DMS79 treated with DMSO at 0.1 percent for 48 hours (cell line): ENCODE results near the gene CNKSR2.

Experiments used
- DNase-seq: peaks from one replicate; lab custom pipeline; 2025; lab: John Stamatoyannopoulos, UW

CNKSR2 gene

DNA sequence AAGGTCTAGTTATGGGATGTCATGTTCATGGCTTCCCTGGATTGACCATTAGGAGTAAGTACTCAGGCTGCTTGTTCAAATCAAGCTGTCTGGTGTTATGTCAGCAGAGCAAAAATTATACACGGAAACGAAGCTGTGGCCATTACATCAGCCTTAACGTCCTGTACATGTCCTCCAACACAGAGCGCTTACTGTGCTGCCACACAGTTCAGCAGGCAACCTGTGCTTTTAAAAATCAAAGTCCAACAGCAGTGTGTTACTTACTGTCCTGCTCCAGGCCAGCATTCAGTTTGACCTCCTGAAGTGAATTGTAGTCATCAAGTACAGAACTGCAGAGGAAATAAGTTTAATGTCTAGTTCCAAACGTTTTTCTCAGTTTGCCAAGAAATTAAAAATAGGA lies 237.9 kb downstream of the CNKSR2 start:
- no peak for DNase-seq

DNA sequence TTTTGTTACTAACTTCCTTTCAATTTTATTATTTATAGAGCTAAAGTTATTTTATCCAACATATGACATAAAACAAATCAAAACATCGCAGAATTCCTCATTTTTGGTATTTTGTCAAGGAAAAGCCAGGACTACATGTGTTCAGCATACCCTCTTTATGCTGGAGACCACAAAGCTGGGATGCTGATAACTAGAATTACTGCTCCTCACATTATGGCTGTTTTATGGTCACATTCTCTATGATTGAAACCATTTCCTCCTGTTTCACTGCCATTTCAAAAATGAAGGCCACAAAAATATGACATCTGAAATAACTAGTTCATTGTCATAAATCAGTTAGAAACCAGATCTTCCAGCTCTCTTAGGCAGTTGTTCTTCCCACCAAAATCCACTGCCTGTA lies 242.2 kb downstream of the CNKSR2 start:
- DNase-seq = no peak

DNA sequence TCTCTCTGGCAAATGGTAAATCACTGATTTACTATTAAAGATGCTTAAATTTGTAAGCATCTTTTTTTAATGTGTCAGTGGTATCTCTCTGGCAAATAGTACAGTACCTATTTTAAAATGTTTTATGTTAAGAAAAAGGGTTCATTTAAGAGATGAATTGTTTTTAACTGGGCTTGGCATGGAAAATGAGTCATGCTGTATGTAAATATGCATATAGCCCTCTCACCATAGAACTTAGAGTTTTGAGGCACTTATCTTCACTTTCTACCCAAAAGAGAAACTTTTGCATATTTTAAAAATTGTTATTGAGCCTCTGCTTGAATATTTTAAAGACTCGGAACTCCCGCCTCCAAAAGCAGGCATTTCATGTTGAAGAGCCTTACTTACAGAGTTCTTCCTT lies 246.0 kb downstream of the CNKSR2 start:
- DNase-seq = no peak

DNA sequence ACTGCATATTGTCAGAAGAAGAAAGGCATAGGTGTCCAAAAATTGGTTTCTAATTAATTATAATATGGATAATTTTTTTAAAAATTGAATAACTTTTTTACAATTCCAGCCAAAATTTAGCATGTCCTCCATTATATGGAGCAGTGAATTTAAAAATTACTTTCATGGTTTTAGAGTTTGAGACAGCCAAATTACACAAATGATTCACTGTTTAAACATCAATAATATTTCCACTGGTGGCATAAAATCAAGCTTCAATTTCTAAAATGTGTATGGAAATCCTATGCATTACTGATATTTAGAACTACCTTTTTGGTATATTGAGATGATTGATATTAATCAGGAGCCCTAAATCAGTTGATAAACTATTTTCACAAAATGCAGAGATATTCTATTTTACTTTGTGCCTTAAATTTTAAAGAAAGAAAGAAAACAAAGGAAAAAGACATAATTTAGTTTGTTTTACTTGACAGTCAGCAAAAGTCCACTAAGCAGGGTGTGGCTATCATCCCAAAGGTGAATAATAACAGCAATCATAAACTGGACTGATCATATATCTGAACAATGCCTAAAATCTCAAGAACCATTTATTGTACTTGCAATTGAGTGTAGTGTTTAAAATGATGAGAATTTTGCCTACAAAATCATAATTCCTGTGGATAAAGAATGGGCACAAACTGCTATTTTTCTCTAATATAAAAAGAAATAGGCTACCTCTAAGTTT lies 249.7 kb downstream of the CNKSR2 start:
- DNase-seq = no peak

DNA sequence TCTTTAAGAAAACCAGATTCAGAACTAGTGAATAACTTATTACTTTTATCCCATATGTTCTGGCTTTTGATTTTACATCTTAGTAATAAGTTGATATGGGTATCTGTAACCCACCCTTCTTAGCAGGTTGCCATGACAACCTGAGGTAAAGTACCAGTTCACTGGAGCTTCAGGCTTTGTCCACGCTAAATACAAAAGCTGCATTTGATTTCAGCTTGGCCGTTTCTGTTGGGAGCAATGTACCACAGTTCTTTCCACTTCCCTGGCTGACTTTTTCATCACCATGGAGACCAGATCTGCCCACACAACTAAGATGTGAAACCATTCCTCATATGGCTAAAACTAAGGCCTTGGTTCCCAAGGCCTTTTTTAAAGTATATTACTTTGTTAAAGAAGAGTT lies 257.8 kb downstream of the CNKSR2 start:
- no peak for DNase-seq

DNA sequence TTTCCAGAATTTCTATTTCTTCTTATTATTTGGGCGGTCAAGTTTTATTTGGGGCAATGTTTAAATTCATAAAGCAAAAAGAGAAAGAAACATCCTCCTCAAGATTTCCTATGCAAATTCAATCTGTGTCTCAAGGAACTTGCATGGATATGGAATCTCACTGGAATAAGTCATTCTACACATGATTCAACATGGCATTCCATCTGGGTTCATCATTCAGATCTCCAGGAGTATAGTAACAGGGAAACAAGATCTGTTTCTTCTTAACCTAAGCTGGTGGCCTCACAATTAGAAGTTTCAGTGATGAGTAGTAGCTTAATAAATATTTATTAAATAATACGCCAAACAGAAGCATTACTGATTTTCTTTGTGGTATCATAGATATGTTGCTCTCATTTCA lies 264.1 kb downstream of the CNKSR2 start:
- no peak for DNase-seq

DNA sequence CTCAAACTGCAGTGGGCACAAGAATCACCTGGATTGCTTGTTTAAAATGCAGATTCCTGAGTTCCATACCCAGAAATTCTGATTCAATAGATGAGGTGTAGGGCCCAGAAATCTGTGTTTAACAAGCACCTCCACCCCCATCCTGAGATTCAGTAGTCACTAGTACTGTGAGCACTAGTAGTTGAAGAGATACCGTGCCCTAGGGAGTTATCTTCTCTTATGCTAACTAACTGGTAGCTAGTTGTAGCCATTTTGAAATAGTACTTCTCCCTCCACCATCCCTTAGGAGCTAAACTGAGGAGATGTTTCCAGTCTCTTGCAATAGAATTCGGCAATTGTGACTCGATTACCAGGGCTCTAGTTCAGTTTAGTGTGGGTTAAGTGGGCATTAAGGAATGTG lies 265.6 kb downstream of the CNKSR2 start:
- no peak for DNase-seq

DNA sequence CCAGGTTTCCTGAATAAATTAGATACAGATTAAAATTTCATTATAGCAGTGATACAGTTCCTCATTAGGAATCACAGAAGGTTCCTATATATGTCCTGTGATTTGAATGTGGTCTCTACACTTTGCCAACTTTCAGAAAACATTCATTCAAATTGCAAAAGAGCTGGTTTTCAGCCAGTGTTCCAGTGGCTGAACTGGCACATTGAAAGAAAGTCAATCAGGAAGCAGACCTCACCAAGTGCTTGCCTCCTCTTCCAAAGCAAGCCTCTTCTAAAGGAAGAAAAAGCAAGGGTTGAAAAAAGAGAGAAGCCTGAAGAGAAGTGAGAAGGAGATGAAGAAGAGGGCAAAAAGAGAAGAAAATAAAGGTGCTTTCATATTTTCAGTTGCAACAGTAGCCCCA lies 271.2 kb downstream of the CNKSR2 start:
- DNase-seq = no peak

DNA sequence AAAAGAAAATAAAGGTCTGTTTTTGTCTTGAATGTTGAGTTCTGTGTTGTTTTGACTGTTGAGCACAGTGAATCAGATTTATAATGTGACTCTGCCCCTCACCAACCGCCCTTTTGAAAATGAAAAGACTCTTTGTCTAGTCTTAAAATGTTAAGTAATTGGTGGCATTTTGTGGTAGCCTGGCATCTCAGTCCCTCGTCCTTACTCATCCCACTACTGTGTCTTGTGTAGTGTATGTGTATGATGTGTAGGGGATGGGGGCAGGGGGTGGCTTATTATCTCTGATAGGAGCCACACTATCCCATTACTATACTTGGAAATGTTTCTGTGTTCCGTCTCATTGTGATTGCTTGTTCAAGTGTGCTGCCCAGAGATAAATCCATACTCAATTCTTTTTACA lies 271.7 kb downstream of the CNKSR2 start:
- no peak for DNase-seq

DNA sequence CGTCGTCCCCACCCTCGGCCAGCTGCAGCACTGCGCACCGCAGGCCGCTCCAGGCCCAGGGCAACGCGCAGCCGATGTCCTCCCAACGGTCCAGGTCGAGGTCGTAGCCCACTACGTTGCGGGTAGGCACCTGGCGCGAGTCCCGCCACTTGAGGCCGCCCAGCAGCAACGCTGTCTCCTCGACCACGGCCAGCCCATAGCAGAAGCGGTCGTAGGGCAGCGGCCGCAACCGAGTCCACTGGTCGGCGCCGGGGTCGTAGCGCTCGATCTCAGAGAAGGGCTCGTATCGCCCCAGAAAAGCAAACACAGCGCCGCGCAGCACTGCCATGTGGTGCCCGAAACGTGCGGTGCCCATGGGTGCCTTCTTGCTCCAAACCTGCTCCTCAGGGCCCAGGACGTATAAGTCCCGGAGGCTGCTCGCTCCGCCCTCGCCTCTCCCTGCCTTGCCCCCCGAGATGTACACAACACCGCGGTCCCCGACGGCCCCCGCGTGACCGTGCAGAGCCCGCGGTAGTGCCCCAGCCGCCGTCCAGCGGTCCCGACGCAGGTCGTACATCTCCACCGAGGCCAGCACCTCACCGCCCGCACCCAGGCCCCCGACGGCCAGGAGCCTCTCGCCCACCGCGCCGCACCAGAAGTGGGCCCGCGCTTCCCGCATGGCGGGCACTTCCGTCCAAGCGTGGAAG lies 281.8 kb downstream of the CNKSR2 start:
- DNase-seq = no peak

DNA sequence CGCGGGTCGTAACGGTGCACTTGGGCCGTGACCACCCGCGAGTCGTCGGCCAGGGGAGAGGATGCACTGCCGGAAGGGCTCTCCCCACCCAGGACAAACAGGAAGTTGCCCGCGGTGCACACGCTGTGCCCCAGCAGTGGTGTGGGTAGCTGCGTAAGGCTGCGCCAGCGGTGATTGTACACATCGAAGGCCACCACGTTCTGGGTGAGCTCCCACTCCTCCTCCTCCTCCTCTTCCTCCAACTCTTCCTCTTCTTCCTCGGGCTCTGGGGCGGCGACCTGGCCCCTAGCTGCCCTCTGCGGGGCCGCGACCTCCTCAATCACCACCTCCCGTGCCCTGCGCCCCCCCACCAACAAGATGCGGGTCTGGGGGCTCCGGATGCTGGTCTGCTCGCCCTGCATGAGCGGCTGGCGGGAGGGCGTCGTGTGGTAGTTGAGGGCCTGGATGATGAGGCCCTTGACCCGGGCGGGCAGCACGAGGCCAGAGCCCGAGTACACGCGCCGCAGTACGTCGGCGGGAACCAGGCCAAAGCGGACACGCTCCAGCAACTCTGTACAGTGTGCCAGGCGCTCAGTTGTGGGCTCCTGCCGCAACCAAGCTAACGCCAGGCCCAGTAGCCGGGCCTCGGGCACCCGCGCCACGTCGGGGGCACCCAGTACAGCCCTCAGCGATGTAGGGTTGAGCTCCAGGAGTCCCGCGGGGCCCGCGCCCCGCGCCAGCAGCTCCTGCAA lies 282.5 kb downstream of the CNKSR2 start:
- DNase-seq = no peak

DNA sequence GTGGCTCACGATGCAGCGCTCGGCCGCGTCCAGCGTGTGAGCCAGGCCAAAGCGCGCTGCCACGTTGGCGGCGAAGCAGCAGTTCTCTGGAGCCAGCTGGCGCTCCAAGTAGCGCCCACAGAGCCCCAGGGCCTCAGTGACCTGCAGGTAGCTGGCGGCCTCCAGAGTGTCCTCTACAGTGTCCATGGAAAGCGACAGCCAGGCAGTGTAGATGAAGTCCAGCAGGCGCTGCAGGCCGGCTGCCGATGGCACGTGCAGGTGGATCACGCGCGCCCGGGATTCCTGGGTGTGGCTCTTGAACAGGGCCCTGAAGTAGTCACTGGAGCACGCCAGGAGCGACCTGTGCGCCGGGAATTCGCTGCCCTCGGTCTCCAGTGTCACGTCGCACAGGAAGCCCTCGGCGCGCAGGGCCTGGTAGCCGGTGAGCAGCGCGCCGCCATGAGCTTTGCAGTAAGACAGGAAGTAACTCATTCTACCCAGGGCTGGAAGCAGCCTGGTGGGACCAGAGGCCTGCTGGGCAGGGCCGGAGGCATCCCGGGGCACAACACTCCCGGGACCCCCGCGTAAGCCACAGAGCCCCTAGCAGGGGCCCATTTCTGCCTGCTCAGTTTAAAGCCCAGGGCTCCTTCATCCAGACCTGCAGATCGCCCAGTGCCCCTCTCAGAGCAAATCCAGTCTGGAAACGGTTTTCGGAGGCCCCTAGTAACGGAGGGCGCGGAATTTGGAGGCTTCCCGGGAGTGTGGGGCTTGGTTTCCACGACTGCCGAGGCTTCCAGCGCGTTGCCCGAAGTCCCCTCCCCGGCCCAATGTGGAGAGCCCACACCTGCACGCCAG lies 283.3 kb downstream of the CNKSR2 start:
- DNase-seq = no peak

DNA sequence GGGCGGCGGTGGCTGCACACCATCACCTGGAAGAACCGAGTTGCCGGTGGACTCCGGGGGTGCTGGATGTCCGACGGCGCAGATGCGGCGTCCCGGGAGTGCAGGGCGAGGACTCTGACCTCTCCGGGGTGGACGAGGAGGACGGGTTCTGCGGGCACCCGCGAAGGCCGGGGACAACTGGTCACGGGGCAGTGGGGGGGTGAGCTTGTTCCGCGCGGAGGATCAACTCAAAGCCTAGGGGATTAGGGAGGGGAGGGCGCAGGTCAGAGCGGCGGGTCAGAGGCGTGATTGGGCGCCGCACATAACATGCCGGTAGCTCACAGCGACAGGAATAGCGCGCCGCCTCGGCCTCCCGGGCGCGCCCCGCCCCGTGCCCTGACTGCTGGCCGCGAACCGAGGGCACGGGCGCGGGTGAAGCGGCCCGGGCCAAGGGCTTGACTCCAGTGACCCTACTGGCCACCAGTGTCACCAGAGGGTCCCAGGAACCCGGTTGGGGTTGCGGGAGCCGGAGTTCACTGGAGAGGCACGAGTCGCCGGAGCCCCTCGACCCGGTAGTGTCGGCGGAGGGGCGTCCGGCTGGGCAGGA lies 284.0 kb downstream of the CNKSR2 start, which contains the start of gene KLHL34:
TSS of gene KLHL34 (minus strand) at position 179 of the 586 bp plus-strand sequence. CDS start 542 bp downstream, outside the sequence.
- DNase-seq = no peak

DNA sequence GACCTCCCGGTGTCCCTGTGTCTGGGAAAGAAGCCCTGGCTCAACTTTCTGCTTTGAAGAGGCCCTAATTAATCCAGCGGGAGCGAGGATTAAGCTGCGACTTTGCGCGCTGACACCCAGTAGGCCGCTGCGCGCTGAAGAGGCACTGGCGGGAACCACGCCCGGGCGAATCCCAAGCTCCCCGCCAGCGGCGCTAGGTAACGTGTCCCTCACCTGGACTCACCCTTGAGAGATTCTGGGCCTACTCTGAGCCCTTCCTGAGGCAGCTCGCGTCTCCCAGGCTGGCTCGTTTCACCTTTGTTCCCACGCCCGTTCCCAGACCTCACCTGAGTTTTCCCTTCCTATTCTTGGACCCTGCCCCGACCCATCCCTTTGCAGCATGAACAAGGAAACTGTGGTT lies 284.5 kb downstream of the CNKSR2 start:
- no peak for DNase-seq

DNA sequence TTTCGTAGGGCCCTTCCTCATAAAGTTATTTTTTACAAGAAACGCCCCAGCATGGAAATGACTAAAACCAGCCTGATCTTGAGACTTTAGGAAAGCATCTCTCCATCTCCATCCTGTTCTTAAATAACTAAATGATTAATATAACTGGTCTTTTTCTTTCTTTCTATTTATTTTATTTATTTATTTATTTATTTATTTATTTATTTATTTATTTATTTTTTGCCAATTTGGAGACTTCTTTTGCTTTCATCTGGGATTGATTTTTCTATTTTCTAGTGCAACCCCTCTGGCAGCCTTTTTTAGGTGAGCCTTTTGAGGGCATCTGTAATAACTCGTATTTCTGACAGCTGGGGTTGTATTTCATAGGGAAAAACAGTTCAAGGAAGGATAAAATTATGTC lies 285.1 kb downstream of the CNKSR2 start:
- DNase-seq = no peak

DNA sequence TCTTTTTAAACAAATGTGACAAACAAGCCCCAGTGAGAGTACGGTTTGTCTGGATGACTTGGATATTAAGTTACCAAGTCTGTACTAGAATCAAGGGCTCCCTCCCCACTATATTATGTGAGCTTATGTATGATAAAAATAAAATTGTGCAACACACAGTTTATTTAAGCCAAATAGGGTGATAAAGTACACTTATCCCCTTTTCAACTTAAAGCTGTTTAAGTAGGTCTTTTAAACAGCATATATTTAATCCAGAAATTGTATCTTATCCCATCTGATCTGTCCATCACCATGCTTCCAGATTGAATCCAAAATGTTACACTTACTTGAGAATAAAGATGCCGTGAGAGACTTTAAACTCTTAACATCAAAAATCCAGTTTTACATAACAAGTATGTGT lies 285.9 kb downstream of the CNKSR2 start:
- peak; percentile 5 for DNase-seq

DNA sequence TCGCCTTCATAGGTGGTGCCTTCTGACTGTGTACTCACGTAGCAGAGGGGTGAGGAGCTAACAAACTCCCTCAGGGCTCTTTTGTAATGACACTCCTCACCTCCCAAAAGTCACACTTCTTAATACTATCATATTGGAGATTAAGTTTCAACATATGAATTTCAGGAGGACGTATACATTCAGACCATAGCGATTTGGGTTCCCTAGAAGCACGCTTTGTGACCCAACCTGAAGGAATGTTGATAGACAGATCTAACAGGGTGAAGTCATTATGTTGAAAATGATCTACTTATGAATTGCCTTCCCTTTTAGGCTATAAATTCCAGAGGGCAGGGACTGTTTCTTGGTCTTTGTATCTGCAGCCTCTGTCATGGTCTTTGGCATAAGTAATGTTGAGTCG lies 287.1 kb downstream of the CNKSR2 start:
- DNase-seq = no peak

DNA sequence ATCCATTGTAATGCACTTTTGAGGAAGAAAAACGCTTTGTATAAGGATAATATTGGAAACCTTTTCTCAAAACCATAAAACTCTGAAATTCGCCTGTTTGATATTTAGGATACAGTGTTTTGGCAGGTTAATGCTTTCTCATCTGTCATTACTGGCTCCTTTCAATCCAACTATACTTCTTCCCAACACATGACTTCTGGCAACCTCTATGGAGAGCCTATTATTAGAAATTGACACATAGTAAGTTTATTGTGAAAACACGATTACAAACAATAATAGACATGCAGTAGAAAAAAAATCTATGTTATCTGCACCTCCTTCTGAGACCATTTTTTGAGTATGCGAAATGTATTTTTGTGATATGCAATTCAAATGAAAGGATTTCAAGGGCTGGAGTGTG lies 288.5 kb downstream of the CNKSR2 start:
- no peak for DNase-seq

DNA sequence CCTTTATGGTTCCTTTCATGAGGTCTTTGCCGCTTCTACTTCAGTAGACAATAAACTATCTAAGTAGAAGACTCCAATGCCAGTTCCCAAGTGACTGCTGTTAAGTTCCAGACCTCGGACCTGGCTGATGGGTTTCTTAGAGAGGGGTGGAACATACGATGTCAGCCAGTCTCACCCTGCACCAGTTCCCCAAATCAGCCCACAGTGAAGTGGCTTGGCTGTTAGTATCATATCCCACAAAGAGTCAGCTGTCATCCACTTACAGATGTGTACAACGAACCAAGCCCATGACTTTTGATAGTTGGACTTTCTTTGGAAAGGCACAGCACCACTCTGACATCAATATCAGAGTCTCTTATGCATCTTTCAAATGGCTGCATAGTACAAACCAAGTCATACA lies 292.0 kb downstream of the CNKSR2 start:
- no peak for DNase-seq

DNA sequence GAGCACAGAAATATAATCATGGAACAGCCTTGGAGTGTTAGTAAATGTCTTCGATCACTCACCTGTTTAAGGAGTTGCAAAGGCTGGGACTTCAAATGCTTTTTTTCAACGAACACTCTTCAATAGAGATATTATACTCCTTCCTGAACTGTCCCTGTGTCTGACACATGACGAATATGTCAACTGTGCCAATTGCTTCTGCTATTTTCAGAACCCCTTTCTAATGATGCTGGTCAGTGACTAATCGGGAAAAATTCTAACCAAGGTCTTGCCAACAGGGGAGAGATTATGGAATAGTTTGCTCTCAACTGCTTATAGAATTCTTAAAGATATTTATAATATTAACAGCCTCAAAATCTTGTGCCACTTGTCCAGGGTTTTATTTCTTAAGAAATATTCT lies 292.5 kb downstream of the CNKSR2 start:
- DNase-seq = no peak

DNA sequence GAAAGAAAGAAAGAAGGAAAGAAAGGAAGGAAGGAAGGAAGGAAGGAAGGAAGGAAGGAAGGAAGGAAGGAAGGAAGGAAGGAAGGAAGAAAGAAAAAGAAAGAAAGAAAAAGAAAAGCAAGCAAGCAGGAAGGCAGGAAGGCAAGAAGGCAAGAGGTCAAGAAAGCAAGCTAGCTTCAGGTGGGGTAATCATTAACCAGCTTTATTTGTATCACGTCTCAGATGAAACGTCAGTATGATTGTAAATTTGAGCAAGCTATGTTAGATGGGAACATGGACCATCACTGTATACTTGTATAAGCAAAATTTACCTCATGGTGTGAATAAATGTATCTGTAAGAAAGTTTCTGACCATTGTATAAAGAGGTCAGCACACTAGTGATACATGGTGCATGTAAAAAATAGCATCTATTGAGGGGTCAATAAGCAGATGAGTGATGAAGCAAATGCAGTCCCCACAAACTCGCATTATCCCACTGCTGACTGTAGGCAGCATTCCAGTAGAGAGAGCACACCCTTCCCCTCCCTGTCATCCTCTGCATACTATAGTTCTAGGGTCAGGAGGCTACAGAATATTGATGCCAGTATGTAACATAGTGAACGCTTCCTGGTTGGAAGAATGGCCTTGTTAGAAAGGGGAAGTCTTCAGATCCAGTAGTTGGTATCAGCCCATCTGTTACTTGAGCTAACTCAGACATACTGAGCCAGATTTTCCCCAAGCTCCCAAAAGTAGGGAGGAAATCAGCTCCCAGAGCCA lies 300.4 kb downstream of the CNKSR2 start:
- no peak for DNase-seq
